ENCODE data around the gene PDSS2. TPM values are rescaled to one million over a fixed set of nuclear protein-coding genes. Genes with fewer than 3 reads are reported as not detected.

PDSS2 gene
- polyA plus RNA-seq, 2 donors = 3.6 to 7.3 TPM

- no peaks in the 10 kb centered on the region for H3K36me3 ChIP-seq (ENCODE audit: control insufficient read depth in 2 of 2, insufficient read depth in 2 of 2, low read length in 1 of 2)
- no peaks in the 10 kb centered on the region for H3K4me1 ChIP-seq (ENCODE audit: control insufficient read depth in 2 of 2, insufficient read depth in 2 of 2, low read length in 1 of 2)
- no peaks in the 10 kb centered on the region for H3K27me3 ChIP-seq (ENCODE audit: control insufficient read depth in 1 of 2, insufficient read depth in 2 of 2, low read length in 2 of 2)
- WGBS, 2 donors = 89 to 95% methylated on average over 4 of the region's 4 CpGs
- no peak overlapping the region for H3K4me3 ChIP-seq (ENCODE audit: low read depth in 1 of 2, low read length in 2 of 2)
- H3K9me3 ChIP-seq (ENCODE audit: control insufficient read depth in 2 of 2, insufficient read depth in 1 of 2, low read depth in 1 of 2, low read length in 1 of 2) = no peaks in the 10 kb centered on the region
- no peak overlapping the region for H3K27ac ChIP-seq (ENCODE audit: low read depth in 2 of 2, low read length in 1 of 2)
These were observed 214.5 kb downstream of the PDSS2 start for GRCh38 chr6:107244742-107245480.

GRCh38 chr6:107244082-107244741 is 215.2 kb downstream of the PDSS2 start:
- H3K9me3 ChIP-seq (ENCODE audit: control insufficient read depth in 2 of 2, insufficient read depth in 1 of 2, low read depth in 1 of 2, low read length in 1 of 2) = no peaks in the 10 kb centered on the region
- H3K4me1 ChIP-seq (ENCODE audit: control insufficient read depth in 2 of 2, insufficient read depth in 2 of 2, low read length in 1 of 2) = no peaks in the 10 kb centered on the region
- H3K36me3 ChIP-seq (ENCODE audit: control insufficient read depth in 2 of 2, insufficient read depth in 2 of 2, low read length in 1 of 2) = no peaks in the 10 kb centered on the region
- no peak overlapping the region for H3K27ac ChIP-seq (ENCODE audit: low read depth in 2 of 2, low read length in 1 of 2)
- H3K4me3 ChIP-seq (ENCODE audit: low read depth in 1 of 2, low read length in 2 of 2) = no peak overlapping the region
- WGBS, 2 donors = 81% methylated on average over 4 of the region's 4 CpGs
- no peaks in the 10 kb centered on the region for H3K27me3 ChIP-seq (ENCODE audit: control insufficient read depth in 1 of 2, insufficient read depth in 2 of 2, low read length in 2 of 2)

GRCh38 chr6:107243471-107243870 is 215.9 kb downstream of the PDSS2 start:
- Histone ChIP-seq H3K27me3 (ENCODE audit: control insufficient read depth in 1 of 2, insufficient read depth in 2 of 2, low read length in 2 of 2) (no peaks in the 10 kb centered on the region), H3K27ac (ENCODE audit: low read depth in 2 of 2, low read length in 1 of 2) (no peak overlapping the region), H3K9me3 (ENCODE audit: control insufficient read depth in 2 of 2, insufficient read depth in 1 of 2, low read depth in 1 of 2, low read length in 1 of 2) (no peaks in the 10 kb centered on the region), H3K4me1 (ENCODE audit: control insufficient read depth in 2 of 2, insufficient read depth in 2 of 2, low read length in 1 of 2) (no peaks in the 10 kb centered on the region), H3K36me3 (ENCODE audit: control insufficient read depth in 2 of 2, insufficient read depth in 2 of 2, low read length in 1 of 2) (no peaks in the 10 kb centered on the region), H3K4me3 (ENCODE audit: low read depth in 1 of 2, low read length in 2 of 2) (no peak overlapping the region)
- WGBS, 2 donors = 97 to 100% methylated on average over 2 of the region's 2 CpGs

GRCh38 chr6:107237992-107238660 is 221.2 kb downstream of the PDSS2 start:
- Histone ChIP-seq H3K9me3 (ENCODE audit: control insufficient read depth in 2 of 2, insufficient read depth in 1 of 2, low read depth in 1 of 2, low read length in 1 of 2) (no peaks in the 10 kb centered on the region), H3K27ac (ENCODE audit: low read depth in 2 of 2, low read length in 1 of 2) (no peak overlapping the region), H3K4me3 (ENCODE audit: low read depth in 1 of 2, low read length in 2 of 2) (no peak overlapping the region), H3K36me3 (ENCODE audit: control insufficient read depth in 2 of 2, insufficient read depth in 2 of 2, low read length in 1 of 2) (no peaks in the 10 kb centered on the region), H3K4me1 (ENCODE audit: control insufficient read depth in 2 of 2, insufficient read depth in 2 of 2, low read length in 1 of 2) (no peaks in the 10 kb centered on the region), H3K27me3 (ENCODE audit: control insufficient read depth in 1 of 2, insufficient read depth in 2 of 2, low read length in 2 of 2) (no peaks in the 10 kb centered on the region)
- WGBS, 2 donors = 69 to 79% methylated on average over 5 of the region's 5 CpGs

GRCh38 chr6:107235511-107235910 is 223.9 kb downstream of the PDSS2 start:
- no peaks in the 10 kb centered on the region for H3K27me3 ChIP-seq (ENCODE audit: control insufficient read depth in 1 of 2, insufficient read depth in 2 of 2, low read length in 2 of 2)
- no peak overlapping the region for H3K27ac ChIP-seq (ENCODE audit: low read depth in 2 of 2, low read length in 1 of 2)
- H3K4me1 ChIP-seq (ENCODE audit: control insufficient read depth in 2 of 2, insufficient read depth in 2 of 2, low read length in 1 of 2) = no peaks in the 10 kb centered on the region
- H3K36me3 ChIP-seq (ENCODE audit: control insufficient read depth in 2 of 2, insufficient read depth in 2 of 2, low read length in 1 of 2) = no peaks in the 10 kb centered on the region
- no peak overlapping the region for H3K4me3 ChIP-seq (ENCODE audit: low read depth in 1 of 2, low read length in 2 of 2)
- no peaks in the 10 kb centered on the region for H3K9me3 ChIP-seq (ENCODE audit: control insufficient read depth in 2 of 2, insufficient read depth in 1 of 2, low read depth in 1 of 2, low read length in 1 of 2)

- no peaks in the 10 kb centered on the region for H3K9me3 ChIP-seq (ENCODE audit: control insufficient read depth in 2 of 2, insufficient read depth in 1 of 2, low read depth in 1 of 2, low read length in 1 of 2)
- H3K27ac ChIP-seq (ENCODE audit: low read depth in 2 of 2, low read length in 1 of 2) = no peak overlapping the region
- H3K4me3 ChIP-seq (ENCODE audit: low read depth in 1 of 2, low read length in 2 of 2) = no peak overlapping the region
- 64 to 76% methylated on average over 2 of the region's 2 CpGs for WGBS, 2 donors
- H3K4me1 ChIP-seq (ENCODE audit: control insufficient read depth in 2 of 2, insufficient read depth in 2 of 2, low read length in 1 of 2) = no peaks in the 10 kb centered on the region
- no peaks in the 10 kb centered on the region for H3K27me3 ChIP-seq (ENCODE audit: control insufficient read depth in 1 of 2, insufficient read depth in 2 of 2, low read length in 2 of 2)
- no peaks in the 10 kb centered on the region for H3K36me3 ChIP-seq (ENCODE audit: control insufficient read depth in 2 of 2, insufficient read depth in 2 of 2, low read length in 1 of 2)
These were observed 224.4 kb downstream of the PDSS2 start for GRCh38 chr6:107235007-107235406.

- H3K36me3 ChIP-seq (ENCODE audit: control insufficient read depth in 2 of 2, insufficient read depth in 2 of 2, low read length in 1 of 2) = no peaks in the 10 kb centered on the region
- H3K4me1 ChIP-seq (ENCODE audit: control insufficient read depth in 2 of 2, insufficient read depth in 2 of 2, low read length in 1 of 2) = no peaks in the 10 kb centered on the region
- no peak overlapping the region for H3K27ac ChIP-seq (ENCODE audit: low read depth in 2 of 2, low read length in 1 of 2)
These were observed 228.1 kb downstream of the PDSS2 start for GRCh38 chr6:107231243-107231642.

GRCh38 chr6:107230448-107230847 is 228.9 kb downstream of the PDSS2 start:
- no peaks in the 10 kb centered on the region for H3K4me1 ChIP-seq (ENCODE audit: control insufficient read depth in 2 of 2, insufficient read depth in 2 of 2, low read length in 1 of 2)
- no peak overlapping the region for H3K27ac ChIP-seq (ENCODE audit: low read depth in 2 of 2, low read length in 1 of 2)
- WGBS, 2 donors = 61 to 78% methylated on average over 1 of the region's 1 CpG
- H3K27me3 ChIP-seq (ENCODE audit: control insufficient read depth in 1 of 2, insufficient read depth in 2 of 2, low read length in 2 of 2) = no peaks in the 10 kb centered on the region
- H3K36me3 ChIP-seq (ENCODE audit: control insufficient read depth in 2 of 2, insufficient read depth in 2 of 2, low read length in 1 of 2) = no peaks in the 10 kb centered on the region
- H3K9me3 ChIP-seq (ENCODE audit: control insufficient read depth in 2 of 2, insufficient read depth in 1 of 2, low read depth in 1 of 2, low read length in 1 of 2) = no peaks in the 10 kb centered on the region
- no peak overlapping the region for H3K4me3 ChIP-seq (ENCODE audit: low read depth in 1 of 2, low read length in 2 of 2)

More at GRCh38 chr6:107231243-107231642, 228.1 kb downstream of the PDSS2 start:
- 91 to 92% methylated on average over 3 of the region's 3 CpGs for WGBS, 2 donors
- Histone ChIP-seq H3K9me3 (ENCODE audit: control insufficient read depth in 2 of 2, insufficient read depth in 1 of 2, low read depth in 1 of 2, low read length in 1 of 2) (no peaks in the 10 kb centered on the region), H3K4me3 (ENCODE audit: low read depth in 1 of 2, low read length in 2 of 2) (no peak overlapping the region), H3K27me3 (ENCODE audit: control insufficient read depth in 1 of 2, insufficient read depth in 2 of 2, low read length in 2 of 2) (no peaks in the 10 kb centered on the region)

GRCh38 chr6:107230024-107230423 is 229.3 kb downstream of the PDSS2 start:
- Histone ChIP-seq H3K4me1 (ENCODE audit: control insufficient read depth in 2 of 2, insufficient read depth in 2 of 2, low read length in 1 of 2) (no peaks in the 10 kb centered on the region), H3K4me3 (ENCODE audit: low read depth in 1 of 2, low read length in 2 of 2) (no peak overlapping the region), H3K9me3 (ENCODE audit: control insufficient read depth in 2 of 2, insufficient read depth in 1 of 2, low read depth in 1 of 2, low read length in 1 of 2) (no peaks in the 10 kb centered on the region), H3K27me3 (ENCODE audit: control insufficient read depth in 1 of 2, insufficient read depth in 2 of 2, low read length in 2 of 2) (no peaks in the 10 kb centered on the region), H3K36me3 (ENCODE audit: control insufficient read depth in 2 of 2, insufficient read depth in 2 of 2, low read length in 1 of 2) (no peaks in the 10 kb centered on the region), H3K27ac (ENCODE audit: low read depth in 2 of 2, low read length in 1 of 2) (no peak overlapping the region)
- WGBS, 2 donors = 91% methylated on average over 2 of the region's 2 CpGs
